MM.1S (cell line): ENCODE measurements around the gene FRAS1.

Experiments used
- EZH2 ChIP-seq: fragments of 300-600 bp; sonication (generic); optimal IDR thresholded peaks from 2 replicates; pipeline ENCODE3; 2017; ENCODE audit warnings: low read depth, mild to moderate bottlenecking, antibody characterized with exemption, low read length, mixed read lengths
- TF ChIP-seq, protein P1 (sequence below): fragments of 300-600 bp; sonication (generic); IDR thresholded peaks from 2 replicates; pipeline ENCODE4 v1.5.1; 2016; ENCODE audit warnings: antibody characterized with exemption, low read length, mixed read lengths

- TF ChIP-seq, protein P1, sequence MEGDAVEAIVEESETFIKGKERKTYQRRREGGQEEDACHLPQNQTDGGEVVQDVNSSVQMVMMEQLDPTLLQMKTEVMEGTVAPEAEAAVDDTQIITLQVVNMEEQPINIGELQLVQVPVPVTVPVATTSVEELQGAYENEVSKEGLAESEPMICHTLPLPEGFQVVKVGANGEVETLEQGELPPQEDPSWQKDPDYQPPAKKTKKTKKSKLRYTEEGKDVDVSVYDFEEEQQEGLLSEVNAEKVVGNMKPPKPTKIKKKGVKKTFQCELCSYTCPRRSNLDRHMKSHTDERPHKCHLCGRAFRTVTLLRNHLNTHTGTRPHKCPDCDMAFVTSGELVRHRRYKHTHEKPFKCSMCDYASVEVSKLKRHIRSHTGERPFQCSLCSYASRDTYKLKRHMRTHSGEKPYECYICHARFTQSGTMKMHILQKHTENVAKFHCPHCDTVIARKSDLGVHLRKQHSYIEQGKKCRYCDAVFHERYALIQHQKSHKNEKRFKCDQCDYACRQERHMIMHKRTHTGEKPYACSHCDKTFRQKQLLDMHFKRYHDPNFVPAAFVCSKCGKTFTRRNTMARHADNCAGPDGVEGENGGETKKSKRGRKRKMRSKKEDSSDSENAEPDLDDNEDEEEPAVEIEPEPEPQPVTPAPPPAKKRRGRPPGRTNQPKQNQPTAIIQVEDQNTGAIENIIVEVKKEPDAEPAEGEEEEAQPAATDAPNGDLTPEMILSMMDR, result no peak
- no peak for TF ChIP-seq EZH2
Observed at GRCh38 chr4:78543424-78544125, 486.5 kb downstream of the FRAS1 start.
